NK-92 (cell line): ENCODE results near the gene MVP.

ENCODE experiments used
- DNase-seq: peaks from one replicate; lab custom pipeline; 2025; ENCODE audit not compliant: unreplicated experiment; lab: John Stamatoyannopoulos, UW

Gene MVP

DNA sequence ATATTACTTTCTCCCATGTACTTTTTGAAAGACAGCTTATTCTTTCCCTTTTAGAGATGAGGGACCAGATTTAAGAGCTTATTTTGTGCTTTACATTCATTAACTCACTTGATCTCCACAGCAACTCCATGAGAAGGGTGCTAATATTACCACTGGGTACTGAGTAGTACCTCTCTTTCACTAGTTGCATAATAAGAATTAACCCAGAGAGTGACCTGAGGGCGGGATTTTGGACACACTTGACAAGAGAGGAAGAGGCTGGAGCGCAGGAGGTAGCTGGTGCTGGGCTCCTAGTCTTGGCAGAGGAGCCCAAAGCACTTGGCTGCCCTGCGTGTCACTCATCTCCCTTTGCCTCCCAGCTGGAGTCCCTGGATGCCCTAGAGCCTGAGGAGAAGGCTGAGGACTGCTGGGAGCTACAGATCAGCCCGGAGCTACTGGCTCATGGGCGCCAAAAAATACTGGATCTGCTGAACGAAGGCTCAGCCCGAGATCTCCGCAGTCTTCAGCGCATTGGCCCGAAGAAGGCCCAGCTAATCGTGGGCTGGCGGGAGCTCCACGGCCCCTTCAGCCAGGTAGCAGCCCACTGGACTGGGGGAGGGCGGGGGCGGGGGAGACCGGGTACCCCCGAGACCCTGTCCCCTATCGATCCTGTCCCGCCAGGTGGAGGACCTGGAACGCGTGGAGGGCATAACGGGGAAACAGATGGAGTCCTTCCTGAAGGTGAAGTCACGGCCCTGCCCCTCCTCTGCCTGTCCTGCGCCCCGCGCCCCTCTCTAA lies 15.6 kb upstream of the MVP start:
- DNase-seq, result no peak

DNA sequence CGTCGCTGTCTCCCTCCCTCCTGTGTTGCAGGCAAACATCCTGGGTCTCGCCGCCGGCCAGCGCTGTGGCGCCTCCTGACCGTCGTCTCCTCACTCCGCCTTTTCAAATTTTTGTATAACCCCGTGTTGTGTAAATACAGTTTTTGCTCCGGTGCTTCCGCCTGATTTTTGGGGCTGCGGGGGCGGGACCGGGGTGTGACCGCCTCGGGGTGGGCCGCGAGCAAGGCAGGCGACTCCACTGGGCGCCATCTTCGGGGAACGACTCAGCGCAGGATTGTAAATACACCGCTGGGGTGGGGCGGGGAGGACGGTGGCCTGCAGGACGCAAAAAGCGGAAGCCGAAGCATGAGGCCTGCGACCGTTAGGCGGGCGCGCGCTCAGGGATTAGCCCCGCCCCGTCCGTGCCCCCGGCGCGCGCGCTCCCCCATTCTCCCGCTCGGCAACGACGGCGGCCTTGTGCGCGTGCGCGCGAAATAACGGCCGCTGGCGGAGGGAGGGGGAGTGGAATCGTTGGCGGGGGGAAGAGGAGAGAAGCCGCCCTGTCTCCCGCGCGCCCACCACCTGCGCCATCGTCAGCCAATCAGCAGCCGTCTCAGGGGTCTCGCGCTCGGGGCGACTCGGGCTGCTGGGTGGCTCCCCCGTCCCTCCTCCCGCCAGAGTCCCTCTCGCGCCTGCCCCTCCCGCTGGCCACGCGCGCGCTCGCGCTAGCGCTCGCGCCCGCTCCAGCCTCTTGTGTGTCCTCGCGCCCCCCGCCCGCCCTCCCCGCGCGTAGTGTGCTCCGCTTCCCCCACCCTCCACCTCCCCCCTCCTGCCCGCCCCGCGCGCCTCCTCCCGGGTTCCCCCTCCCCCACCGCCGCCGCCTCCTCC lies 14.8 kb upstream of the MVP start:
- peak; percentile 88 for DNase-seq

DNA sequence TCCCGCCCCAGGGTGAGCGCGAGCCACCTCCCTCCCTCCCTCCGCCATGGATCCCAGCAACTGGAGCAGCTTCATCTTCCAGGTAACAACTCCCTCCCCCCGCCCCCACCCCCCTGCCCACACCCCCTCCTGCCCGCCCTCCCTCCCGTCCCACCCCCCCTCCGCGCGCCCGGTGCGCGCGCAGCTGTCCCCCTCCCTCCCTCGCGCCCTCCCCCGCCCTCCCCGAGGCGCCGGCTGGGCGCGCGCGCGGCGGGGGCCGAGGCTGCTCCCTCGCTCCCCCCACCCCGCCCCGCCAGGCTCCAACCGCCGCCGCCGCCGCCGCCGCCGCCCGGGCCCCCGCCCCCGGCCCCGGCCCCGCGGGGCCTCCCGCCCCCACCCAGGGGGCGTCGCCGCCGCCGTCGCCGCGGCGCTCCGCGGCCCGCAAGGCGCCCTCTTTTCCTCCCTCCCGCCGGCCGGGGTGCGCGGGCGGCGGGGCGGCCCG lies 14.1 kb upstream of the MVP start, which contains the start of gene MAZ:
TSS of gene MAZ (plus strand) at position 431 of the 481 bp plus-strand sequence. CDS start 173 bp downstream, outside the sequence.
- no peak for DNase-seq

DNA sequence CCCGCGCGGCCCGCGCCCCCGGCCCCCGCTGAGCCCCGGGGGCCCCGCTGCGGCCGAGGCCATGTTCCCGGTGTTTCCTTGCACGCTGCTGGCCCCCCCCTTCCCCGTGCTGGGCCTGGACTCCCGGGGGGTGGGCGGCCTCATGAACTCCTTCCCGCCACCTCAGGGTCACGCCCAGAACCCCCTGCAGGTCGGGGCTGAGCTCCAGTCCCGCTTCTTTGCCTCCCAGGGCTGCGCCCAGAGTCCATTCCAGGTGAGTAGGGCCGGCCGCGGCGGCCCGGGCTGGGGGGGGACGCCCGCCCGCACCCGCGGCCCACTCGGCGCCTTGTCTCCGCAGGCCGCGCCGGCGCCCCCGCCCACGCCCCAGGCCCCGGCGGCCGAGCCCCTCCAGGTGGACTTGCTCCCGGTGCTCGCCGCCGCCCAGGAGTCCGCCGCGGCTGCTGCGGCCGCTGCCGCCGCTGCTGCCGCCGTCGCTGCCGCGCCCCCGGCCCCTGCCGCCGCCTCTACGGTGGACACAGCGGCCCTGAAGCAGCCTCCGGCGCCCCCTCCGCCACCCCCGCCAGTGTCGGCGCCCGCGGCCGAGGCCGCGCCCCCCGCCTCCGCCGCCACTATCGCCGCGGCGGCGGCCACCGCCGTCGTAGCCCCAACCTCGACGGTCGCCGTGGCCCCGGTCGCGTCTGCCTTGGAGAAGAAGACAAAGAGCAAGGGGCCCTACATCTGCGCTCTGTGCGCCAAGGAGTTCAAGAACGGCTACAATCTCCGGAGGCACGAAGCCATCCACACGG lies 13.4 kb upstream of the MVP start:
- no peak for DNase-seq

DNA sequence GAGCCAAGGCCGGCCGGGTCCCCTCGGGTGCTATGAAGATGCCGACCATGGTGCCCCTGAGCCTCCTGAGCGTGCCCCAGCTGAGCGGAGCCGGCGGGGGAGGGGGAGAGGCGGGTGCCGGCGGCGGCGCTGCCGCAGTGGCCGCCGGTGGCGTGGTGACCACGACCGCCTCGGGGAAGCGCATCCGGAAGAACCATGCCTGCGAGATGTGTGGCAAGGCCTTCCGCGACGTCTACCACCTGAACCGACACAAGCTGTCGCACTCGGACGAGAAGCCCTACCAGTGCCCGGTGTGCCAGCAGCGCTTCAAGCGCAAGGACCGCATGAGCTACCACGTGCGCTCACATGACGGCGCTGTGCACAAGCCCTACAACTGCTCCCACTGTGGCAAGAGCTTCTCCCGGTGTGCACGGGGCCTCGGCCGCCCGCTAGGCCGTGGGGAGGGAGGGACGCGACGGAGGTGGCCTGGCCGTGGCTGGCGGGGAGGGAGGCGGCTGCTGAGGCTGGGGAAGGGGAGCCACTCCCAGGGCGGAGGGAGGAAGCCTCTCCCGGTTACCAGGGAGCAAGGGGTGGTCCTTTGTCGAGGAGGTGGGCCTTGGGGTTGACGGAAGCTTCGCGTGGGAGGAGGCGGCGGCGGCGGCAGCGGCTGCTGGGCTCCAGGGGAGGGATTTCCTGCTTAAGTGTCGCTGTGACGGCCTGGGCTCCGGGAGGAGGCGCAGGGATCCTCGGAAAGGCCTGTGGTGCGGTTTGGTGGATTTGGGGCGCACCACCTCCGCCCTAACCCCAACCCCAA lies 12.6 kb upstream of the MVP start:
- DNase-seq, result peak; percentile 50

DNA sequence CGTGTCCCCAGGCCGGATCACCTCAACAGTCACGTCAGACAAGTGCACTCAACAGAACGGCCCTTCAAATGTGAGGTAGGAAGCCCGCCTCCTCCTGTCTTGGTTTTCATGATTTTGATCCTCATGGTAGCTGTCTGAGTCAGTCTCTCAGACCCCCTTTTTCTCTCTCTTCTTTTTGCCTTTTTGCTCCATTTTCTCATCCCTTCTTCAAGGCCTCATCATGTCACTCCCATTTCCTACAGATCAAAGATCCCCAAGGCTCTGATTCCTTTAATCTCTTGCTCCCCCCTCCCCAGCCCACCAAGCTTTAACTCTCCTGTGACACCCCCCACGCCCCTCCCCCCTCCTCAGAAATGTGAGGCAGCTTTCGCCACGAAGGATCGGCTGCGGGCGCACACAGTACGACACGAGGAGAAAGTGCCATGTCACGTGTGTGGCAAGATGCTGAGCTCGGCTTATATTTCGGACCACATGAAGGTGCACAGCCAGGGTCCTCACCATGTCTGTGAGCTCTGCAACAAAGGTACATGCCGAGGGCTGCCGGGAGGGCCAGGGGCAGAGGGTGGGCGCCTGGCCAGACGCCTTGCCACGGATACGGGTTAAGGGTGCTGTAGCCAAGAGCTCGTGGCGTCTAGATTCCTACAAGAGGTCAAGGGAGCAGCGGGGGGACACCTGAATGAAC lies 11.9 kb upstream of the MVP start:
- DNase-seq, result no peak

DNA sequence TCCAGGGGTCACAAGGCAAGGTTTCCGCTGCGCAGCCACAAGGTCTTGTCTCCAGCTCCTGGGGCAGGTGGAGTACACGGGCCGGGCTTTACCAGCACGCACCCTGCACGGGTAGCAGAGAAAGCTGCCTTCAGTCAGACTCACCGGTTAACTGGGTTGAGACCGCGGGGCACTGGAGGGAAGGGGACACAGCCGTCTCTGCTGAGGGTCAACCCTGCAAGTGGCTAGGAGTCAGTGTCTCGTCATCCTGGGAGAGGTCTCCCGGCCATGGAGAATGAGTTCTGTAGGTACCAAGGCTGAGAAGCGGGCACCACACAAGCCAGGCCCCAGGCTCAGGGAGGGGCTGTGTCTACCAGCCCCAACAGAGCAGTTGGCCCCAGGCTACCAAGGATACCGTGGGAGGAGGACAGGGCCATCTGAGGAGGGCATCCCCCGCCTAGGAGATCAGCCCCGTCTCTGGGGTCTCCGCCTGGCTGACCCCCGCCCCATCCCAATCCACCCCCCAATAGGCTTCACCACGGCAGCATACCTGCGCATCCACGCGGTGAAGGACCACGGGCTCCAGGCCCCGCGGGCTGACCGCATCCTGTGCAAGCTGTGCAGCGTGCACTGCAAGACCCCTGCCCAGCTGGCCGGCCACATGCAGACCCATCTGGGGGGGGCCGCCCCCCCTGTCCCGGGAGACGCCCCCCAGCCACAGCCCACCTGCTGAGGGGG lies 11.1 kb upstream of the MVP start:
- DNase-seq, result no peak

DNA sequence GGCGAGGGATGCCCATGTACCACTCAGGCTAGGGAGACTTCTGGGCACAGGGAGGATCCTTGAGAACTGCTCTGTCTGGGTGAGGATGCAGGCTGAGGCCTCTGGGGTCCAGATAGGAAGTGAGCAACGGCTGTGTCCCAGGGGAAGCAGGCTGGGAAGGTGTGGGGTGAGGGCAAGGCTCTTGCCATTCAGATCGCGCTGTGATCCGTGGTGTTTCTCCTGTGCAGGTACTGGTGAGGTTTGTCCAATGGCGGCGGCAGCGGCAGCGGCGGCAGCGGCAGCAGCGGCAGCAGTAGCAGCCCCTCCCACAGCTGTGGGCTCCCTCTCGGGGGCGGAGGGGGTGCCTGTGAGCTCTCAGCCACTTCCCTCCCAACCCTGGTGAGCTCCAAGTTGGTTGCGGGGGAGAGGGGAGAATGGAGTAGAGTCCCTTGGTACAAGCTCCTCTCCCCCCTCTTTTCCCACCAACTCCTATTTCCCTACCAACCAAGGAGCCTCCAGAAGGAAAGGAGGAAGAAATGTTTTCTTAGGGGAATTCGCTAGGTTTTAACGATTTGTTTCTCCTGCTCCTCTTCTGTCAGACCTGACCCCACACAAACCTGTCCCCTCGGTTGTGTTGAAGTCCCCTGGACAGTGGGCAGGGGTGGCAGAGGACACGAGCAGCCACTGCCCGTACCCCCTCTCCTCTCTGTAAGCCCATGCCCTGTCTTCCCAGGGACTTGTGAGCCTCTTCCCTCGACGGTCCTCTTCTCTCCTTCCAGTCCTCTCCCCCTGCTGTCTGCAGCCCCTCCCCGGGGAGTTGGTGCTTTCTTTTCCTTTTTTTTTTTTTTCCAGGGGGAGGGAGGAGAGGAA lies 10.2 kb upstream of the MVP start:
- no peak for DNase-seq

DNA sequence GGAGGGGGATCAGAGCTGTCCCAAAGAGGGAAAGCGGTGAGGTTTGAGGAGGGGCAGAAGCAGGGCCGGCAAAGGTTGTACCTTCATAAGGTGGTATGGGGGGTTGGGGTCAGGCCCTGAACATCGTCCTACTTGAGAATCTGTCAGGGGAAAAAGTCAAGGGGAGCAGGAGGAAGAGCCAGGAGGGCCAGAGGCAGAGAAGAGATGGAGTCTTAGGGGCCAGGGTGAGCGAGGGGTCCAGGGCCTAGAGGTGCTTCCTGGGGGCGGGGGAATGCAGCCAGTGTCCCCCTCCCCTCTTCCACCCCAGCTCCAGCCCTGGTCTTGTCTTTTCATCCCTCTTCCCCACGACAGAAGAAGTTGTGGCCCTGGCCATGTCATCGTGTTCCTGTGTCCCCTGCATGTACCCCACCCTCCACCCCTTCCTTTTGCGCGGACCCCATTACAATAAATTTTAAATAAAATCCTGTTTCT lies 9.5 kb upstream of the MVP start:
- DNase-seq, result no peak

DNA sequence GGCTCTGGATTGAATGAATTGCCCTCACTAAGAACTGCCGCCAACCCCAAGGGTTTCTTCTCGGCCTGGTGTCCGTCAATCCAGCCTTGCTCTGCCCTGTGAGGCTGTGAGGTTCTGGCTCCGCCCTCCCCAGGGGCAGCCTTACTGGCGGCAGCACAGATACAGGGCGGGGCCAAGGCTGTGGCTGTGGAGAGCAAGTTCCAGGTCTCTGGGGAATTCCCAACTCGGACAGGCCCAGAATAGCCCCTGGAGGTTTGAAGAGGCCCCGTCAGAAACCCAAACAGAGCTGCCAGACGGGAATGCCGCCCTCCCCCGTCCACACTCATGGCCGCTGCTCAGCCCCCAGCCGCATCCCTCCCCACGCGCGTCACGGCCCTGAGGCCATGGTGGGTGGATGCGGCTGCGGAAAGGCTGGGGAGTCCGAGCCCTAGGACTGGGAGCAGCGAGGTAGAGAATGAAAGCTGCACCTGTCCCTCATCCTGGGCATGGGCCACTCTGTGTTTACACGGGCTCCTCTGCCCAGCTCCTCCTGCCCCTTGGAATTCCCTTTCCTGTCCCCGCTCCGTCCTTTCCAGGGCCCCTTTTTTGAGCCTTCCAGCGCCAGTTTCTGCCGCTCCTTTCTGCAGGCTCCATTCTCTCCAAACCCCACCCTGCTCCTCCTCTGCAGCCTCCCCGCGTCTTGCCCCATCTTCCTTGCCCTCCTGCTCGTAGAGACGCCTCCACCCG lies 8.9 kb upstream of the MVP start:
- DNase-seq, result no peak

DNA sequence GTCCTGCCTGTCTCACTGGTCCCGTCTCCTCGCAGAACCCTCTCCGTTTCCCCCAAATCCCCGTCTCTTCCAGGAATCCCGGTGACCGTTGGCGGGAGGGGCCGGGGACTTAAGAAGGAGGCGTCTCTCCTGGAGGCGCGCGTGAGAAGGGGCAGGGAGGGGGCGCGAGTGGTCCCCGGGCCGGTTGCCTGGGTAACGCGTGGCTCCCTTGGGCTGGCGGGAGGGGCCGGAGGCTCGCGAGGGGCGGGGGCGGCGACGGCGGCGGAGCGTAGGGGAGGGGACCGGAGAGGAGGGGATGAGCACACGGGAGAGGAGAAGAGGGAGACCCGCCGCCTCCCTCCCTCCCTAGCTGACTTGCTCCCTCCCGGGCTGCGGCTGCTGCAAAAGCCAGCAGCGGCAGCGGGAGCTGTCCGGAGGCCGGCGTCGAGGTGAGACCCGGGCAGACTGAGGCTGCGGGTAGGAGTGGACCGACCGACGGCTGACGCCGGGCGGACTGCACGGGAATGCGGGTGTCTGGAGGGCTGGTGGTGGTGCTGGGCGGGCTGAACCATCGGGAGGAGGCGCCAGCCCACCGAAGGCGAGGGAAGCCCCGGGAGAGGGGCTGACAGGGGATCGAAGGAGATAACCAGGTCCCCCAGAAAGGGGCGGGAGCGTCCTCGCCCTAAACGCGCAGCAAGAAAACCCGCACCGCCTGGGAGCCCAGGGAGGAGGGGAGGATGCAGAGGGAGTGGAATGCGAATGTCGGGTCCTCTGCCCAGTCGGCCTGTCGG lies 8.2 kb upstream of the MVP start, which contains the start of gene PRRT2:
TSS of gene PRRT2 (plus strand) at position 298 of the 770 bp plus-strand sequence. CDS start 862 bp downstream, outside the sequence.
- no peak for DNase-seq

DNA sequence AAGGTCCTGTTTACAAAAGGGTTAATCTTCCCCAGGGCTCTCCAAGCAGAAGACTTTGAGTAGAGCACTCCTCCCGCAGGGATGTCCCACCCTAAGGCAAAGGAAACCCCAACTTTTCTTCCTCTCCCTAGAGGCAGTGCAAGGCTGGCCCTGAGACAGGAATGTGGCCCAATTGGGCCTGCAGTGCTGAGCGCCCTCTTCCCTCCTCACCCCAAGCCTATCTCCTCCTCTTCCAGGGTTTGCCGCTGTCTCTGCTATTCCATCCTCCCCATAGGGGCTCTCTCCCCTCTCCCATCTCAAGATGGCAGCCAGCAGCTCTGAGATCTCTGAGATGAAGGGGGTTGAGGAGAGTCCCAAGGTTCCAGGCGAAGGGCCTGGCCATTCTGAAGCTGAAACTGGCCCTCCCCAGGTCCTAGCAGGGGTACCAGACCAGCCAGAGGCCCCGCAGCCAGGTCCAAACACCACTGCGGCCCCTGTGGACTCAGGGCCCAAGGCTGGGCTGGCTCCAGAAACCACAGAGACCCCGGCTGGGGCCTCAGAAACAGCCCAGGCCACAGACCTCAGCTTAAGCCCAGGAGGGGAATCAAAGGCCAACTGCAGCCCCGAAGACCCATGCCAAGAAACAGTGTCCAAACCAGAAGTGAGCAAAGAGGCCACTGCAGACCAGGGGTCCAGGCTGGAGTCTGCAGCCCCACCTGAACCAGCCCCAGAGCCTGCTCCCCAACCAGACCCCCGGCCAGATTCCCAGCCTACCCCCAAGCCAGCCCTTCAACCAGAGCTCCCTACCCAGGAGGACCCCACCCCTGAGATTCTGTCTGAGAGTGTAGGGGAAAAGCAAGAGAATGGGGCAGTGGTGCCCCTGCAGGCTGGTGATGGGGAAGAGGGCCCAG lies 7.3 kb upstream of the MVP start:
- DNase-seq, result no peak

DNA sequence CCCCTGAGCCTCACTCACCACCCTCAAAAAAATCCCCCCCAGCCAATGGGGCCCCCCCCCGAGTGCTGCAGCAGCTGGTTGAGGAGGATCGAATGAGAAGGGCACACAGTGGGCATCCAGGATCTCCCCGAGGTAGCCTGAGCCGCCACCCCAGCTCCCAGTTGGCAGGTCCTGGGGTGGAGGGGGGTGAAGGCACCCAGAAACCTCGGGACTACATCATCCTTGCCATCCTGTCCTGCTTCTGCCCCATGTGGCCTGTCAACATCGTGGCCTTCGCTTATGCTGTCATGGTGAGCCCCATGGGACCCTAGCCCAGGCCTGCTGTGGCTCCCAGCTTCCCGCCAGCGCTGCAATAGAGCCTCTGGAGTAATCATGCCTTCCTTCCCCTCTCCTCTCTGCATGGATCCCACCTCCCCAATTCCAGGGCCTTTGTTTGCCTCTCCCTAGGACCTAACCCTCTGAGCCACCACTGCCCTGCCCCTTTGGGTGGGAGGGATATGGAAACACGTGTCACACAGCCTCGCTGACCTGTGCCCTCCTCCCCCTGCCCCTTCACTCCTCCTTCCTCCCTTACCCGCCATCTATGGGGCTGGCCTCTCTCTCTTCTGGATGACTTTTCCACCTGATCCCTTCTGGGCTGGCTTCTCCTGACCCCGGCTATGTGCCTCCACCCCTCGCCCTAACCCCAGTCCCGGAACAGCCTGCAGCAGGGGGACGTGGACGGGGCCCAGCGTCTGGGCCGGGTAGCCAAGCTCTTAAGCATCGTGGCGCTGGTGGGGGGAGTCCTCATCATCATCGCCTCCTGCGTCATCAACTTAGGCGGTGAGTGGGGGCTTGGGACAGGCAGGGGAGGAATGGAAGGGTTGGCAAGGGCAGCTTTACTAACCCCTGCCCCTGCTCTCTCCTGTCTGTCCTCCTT lies 6.4 kb upstream of the MVP start:
- DNase-seq, result no peak

DNA sequence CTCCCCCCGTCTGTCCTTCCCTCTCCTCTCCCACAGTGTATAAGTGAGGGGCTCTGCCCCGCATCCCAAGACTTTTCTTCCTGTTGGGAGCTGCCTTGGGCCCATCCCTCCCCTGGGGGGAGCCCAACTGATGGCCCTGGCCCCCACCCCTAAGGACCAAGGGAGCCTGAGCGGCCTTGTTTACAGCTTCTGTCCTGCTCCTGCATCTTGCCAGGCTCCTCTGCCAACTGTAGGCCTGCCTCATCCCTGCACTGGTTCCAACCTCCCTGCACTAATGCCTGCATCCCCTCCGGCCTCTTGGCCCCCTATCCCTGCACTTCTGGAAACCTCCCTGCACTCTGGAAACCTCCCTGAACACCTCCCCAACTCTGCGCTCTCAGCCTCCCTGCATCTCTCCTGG lies 5.7 kb upstream of the MVP start:
- no peak for DNase-seq
